ENCODE results near the gene SRRM5. TPM values are rescaled to one million over a fixed set of nuclear protein-coding genes. Genes with fewer than 3 reads are reported as not detected.
A peak's percentile ranks its signal among the peaks of the same experiment; 100 is the strongest.
"Not testable (repeated sequence)": the region's sequence is repeated elsewhere in the genome, so short reads cannot be mapped to it uniquely, and the experiment has no call there.

The SRRM5 gene
- total and polyA plus RNA-seq, 12 donors: 0.11 to 1.6 (median 0.24) TPM; not detected in 2

DNA sequence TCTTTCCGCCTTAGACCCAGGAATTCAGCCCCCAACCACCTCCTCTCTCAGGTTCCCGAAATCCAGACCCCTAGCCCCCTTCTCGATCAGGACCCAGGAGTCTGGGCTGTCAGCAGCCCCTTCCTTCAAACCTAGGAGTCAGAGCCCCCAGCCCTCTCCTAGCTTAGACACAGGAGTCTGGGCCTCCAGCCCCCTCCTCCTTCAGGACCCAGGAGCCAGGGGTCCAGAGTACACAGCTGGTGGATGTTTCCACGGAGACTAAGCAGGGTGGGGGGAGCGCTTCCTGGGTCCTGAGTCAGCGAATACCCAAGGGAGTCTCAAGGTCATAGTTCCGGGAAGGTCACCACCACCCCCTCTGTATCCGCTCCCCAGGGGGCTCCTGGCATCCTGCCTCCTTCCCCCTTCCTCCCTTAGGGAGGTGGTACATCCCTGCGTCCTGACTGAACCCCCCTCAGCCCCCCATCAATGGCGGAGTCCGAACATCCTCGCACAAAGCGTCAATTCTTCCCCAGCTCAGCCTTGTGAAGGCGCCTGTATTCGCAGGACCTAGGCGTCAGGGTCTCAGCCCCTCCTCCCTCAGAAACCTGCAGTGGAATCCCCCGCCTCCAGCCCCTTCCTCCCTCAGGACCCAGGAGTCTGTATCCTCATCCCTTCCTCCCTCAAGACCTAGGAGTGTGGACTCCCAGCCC is 23.1 kb downstream of the SRRM5 start:
- no peak overlapping the region for H3K4me3 ChIP-seq
- no peak overlapping the region for H3K27ac ChIP-seq
- 24 to 28% methylated on average over 17 of the region's 17 CpGs for WGBS, 2 donors
- no peaks in the 10 kb centered on the region for H3K36me3 ChIP-seq
- H3K27me3 ChIP-seq: peaks cover 0 to 43% (median 1%) of the 10 kb centered on the region in 7 donors
- H3K4me1 ChIP-seq: peaks cover 0 to 2% (median 2%) of the 10 kb centered on the region in 9 donors
- intact Hi-C loops (cut with DNase I): no loop called here
- ATAC-seq (peak in 1 of 8 donors; percentile 46), DNase-seq (no peak)
- H3K9me3 ChIP-seq: no peaks in the 10 kb centered on the region
- TF ChIP-seq, protein P1, sequence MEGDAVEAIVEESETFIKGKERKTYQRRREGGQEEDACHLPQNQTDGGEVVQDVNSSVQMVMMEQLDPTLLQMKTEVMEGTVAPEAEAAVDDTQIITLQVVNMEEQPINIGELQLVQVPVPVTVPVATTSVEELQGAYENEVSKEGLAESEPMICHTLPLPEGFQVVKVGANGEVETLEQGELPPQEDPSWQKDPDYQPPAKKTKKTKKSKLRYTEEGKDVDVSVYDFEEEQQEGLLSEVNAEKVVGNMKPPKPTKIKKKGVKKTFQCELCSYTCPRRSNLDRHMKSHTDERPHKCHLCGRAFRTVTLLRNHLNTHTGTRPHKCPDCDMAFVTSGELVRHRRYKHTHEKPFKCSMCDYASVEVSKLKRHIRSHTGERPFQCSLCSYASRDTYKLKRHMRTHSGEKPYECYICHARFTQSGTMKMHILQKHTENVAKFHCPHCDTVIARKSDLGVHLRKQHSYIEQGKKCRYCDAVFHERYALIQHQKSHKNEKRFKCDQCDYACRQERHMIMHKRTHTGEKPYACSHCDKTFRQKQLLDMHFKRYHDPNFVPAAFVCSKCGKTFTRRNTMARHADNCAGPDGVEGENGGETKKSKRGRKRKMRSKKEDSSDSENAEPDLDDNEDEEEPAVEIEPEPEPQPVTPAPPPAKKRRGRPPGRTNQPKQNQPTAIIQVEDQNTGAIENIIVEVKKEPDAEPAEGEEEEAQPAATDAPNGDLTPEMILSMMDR (IDR thresholded peaks at IDR 0.05): no peak

DNA sequence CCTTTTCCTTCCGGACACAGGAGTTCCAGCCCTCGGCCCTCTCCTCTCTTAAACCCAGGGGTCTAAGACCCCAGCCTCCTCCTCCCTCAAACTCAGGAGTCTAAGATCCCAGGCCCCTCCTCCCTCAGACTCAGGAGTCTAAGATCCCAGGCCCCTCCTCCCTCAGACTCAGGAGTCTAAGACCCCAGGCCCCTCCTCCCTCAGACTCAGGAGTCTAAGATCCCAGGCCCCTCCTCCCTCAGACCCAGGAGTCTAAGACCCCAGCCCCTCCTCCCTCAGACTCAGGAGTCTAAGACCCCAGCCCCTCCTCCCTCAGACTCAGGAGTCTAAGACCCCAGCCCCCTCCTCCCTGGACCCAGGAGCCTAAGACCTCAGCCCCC is 23.7 kb downstream of the SRRM5 start:
- 47 to 54% methylated on average over 2 of the region's 2 CpGs for WGBS, 2 donors
- H3K4me3 ChIP-seq; H3K4me1 ChIP-seq; intact Hi-C loops (cut with DNase I); DNase-seq; H3K36me3 ChIP-seq; H3K27ac ChIP-seq; H3K9me3 ChIP-seq; ATAC-seq: not testable (repeated sequence)
- H3K27me3 ChIP-seq: peaks cover 0 to 48% (median 7%) of the 10 kb centered on the region in 7 donors

DNA sequence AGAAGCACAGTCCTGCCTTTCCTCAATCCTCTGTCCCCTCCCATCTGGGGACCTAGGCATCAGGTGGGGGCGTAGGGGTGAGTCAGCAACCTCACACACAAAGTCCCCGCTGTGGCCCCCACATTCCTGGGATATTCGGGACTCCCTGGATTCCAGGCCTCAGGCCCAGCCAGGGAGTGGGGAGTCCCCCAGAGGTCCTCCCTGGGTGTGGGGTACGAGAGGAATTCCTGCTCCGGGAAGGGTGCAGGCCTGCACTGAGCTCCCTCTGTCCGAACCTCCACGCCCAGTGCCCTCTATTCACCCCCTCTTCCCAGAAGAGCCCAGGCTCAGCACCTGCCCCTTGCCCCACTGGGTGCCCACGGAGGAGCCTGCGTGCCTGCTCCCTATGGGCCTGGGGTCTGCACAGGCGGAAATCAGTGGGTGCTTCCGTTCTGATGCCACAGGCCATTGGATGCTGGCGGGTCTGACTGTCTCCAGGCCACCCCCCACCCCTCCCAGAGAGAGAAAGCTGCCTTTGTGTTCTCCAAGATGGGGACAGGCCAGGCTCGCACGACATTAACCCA is 24.3 kb downstream of the SRRM5 start:
- Histone ChIP-seq H3K4me1 (peaks cover 0 to 9% (median 7%) of the 10 kb centered on the region in 9 donors), H3K4me3 (no peak overlapping the region), H3K27me3 (peaks cover 0 to 55% (median 13%) of the 10 kb centered on the region in 7 donors), H3K9me3 (no peaks in the 10 kb centered on the region), H3K36me3 (no peaks in the 10 kb centered on the region), H3K27ac (no peak overlapping the region)
- 81% methylated on average over 14 of the region's 14 CpGs for WGBS, 2 donors
- TF ChIP-seq, protein P1 (IDR thresholded peaks at IDR 0.05): no peak
- DNase-seq (no peak), ATAC-seq (peak in 2 of 8 donors; percentile 21)
- intact Hi-C loops (cut with DNase I): no loop called here

DNA sequence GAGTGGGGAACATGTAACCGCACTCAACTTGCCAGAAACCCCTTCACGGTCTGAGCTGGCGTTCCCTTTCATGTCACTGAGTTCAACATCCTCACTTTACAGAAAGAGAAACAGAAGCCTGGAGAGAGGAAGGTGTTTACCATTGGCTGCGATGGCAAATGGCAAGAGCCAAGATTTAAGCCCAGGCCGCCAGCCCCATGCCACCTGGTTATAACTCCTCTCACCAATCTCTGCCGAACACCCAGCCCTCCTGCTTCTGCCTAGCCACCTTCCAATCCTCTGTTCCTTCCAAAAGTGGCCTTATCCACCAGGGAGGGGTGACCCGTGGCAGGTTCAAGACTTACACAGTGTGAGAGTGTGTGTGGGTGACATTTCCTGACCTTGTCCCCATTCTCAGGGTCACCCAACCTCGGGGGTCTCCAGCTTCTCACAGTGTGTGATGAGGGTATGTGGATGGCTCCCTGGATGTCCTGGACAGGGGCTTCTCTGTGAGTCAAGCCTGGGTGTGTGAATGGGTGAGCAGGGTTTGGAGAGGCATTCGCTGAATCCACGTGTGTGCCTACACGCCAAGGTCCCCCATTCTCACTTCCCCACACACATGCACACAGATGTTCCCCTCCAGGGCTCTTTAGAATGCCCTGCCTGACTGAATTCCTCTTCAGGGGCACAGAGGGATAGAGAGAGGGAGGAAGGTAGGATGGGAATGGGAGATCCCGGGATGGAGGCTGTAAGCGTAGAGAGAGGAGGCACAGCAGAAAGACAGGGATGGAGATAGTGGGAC is 26.5 kb downstream of the SRRM5 start:
- intact Hi-C loops (cut with DNase I): no loop called here
- no peak for DNase-seq
- no peak for ATAC-seq
- peak overlapping the region in 1 of 10 donors; percentile 36 for H3K4me3 ChIP-seq
- H3K4me1 ChIP-seq: peaks cover 0 to 9% (median 7%) of the 10 kb centered on the region in 9 donors
- TF ChIP-seq, protein P1 (IDR thresholded peaks at IDR 0.05): no peak
- no peaks in the 10 kb centered on the region for H3K36me3 ChIP-seq
- H3K9me3 ChIP-seq: no peaks in the 10 kb centered on the region
- H3K27ac ChIP-seq: no peak overlapping the region
- peaks cover 0 to 58% (median 16%) of the 10 kb centered on the region in 7 donors for H3K27me3 ChIP-seq
- WGBS, 2 donors: 77 to 81% methylated on average over 13 of the region's 13 CpGs
